ENCODE data around the gene RANBP6. TPM values are rescaled to one million over a fixed set of nuclear protein-coding genes. Genes with fewer than 3 reads are reported as not detected.

RANBP6 gene
- total RNA-seq, 4 donors from 2014 or later, result 8.1 to 21.0 (median 16.9) TPM

GRCh38 chr9:5971740-5972139 lies 43.7 kb downstream of the RANBP6 start:
- in situ Hi-C loops (cut with MboI; ENCODE audit: low sequenced_read_pairs in 4 of 4) (loop anchor here in 1 of 4 donors (25.0 kb wide), 1 partner anchor 91 kb away; no protein-coding TSS in a partner anchor), intact Hi-C loops (cut with DNase I; ENCODE audit: low total_unique reads) (no loop called here)
- H3K4me1 ChIP-seq, result peaks cover 10 to 12% of the 10 kb centered on the region in 2 donors
- DNase-seq, result no peak
- H3K36me3 ChIP-seq, result peaks cover 0 to 12% of the 10 kb centered on the region in 2 donors
- no peaks in the 10 kb centered on the region for H3K27me3 ChIP-seq
- no peak overlapping the region for H3K27ac ChIP-seq
- no peaks in the 10 kb centered on the region for H3K9me3 ChIP-seq
- no peak overlapping the region for H3K4me3 ChIP-seq
- ATAC-seq, result no peak
- TF ChIP-seq POLR2A (IDR thresholded peaks at IDR 0.05), result no peak
- TF ChIP-seq CTCF (IDR thresholded peaks at IDR 0.05 in 4 of 5, conservative IDR thresholded peaks at IDR 0.05 in 1 of 5), result no peak

Small RNA genes lying within 50 kb of the gene (microRNA-seq; reads per million reads assigned to microRNA genes)
- gene MIR4665 (ENCODE audit: borderline replicate concordance in 2 of 2), result 0 reads per million in 2 donors

Other genes with a start within 250 kb of the RANBP6 start
- gene ERMP1, start 182.5 kb downstream of the RANBP6 start, total RNA-seq, result 1 to 10 TPM; 4.4 to 7.4 (median 6.3) TPM
- not detected for gene MLANA, start 124.7 kb downstream of the RANBP6 start, total RNA-seq
- 1 to 10 TPM; 1.6 to 3.1 (median 1.9) TPM for gene IL33, start 200.2 kb upstream of the RANBP6 start, total RNA-seq